HPDE6-E6E7 (cell line): Measurements from ENCODE around the gene STING1.
"Not testable (repeated sequence)": the region's sequence is repeated elsewhere in the genome, so short reads cannot be mapped to it uniquely, and the experiment has no call there.

Experiments
- DNase-seq: peaks from one replicate; pipeline ENCODE4 v3.0.0; 2011; ENCODE audit warnings: missing footprints; ENCODE audit errors: extremely low spot score

Gene STING1

GRCh38 chr5:139482050-139482889, at the start of gene STING1:
TSS of gene STING1 (minus strand) at chr5:139482758. CDS start at chr5:139481704, 1,054 bp downstream.
- DNase-seq, result peak; percentile 91

GRCh38 chr5:139531772-139532169, 49.2 kb upstream of the STING1 start:
- DNase-seq, result no peak

- DNase-seq, result not testable (repeated sequence)
Measured at GRCh38 chr5:139530079-139530478, 47.5 kb upstream of the STING1 start.

GRCh38 chr5:139528695-139529094, 46.1 kb upstream of the STING1 start:
- DNase-seq, result not testable (repeated sequence)

GRCh38 chr5:139527896-139528467, 45.4 kb upstream of the STING1 start:
- DNase-seq, result not testable (repeated sequence)

- not testable (repeated sequence) for DNase-seq
Measured at GRCh38 chr5:139527090-139527470, 44.5 kb upstream of the STING1 start.

- not testable (repeated sequence) for DNase-seq
Measured at GRCh38 chr5:139526309-139527089, 43.9 kb upstream of the STING1 start.

- not testable (repeated sequence) for DNase-seq
Measured at GRCh38 chr5:139525586-139526308, 43.2 kb upstream of the STING1 start.

GRCh38 chr5:139524940-139525585, 42.5 kb upstream of the STING1 start:
- DNase-seq, result no peak

GRCh38 chr5:139524446-139524845, 41.9 kb upstream of the STING1 start:
- no peak for DNase-seq

GRCh38 chr5:139523635-139524445, 41.3 kb upstream of the STING1 start:
- DNase-seq, result no peak

- DNase-seq, result peak; percentile 84
Measured at GRCh38 chr5:139517683-139518564, 35.4 kb upstream of the STING1 start.

- DNase-seq, result no peak
Measured at GRCh38 chr5:139514486-139514856, 31.9 kb upstream of the STING1 start.

GRCh38 chr5:139513852-139514485, 31.4 kb upstream of the STING1 start:
- DNase-seq, result no peak

GRCh38 chr5:139513434-139513833, 30.9 kb upstream of the STING1 start:
- DNase-seq, result peak; percentile 79

GRCh38 chr5:139512786-139513390, 30.3 kb upstream of the STING1 start:
- DNase-seq, result no peak

GRCh38 chr5:139504722-139505121, 22.2 kb upstream of the STING1 start:
- not testable (repeated sequence) for DNase-seq

- DNase-seq, result not testable (repeated sequence)
Measured at GRCh38 chr5:139503879-139504278, 21.3 kb upstream of the STING1 start.
